Measurements from ENCODE around the gene DEFB118.
"Not testable (repeated sequence)": the region's sequence is repeated elsewhere in the genome, so short reads cannot be mapped to it uniquely, and the experiment has no call there.

GRCh38 chr20:31364272-31364671 lies 4.1 kb upstream of the DEFB118 start:
- TF ChIP-seq, protein P1, sequence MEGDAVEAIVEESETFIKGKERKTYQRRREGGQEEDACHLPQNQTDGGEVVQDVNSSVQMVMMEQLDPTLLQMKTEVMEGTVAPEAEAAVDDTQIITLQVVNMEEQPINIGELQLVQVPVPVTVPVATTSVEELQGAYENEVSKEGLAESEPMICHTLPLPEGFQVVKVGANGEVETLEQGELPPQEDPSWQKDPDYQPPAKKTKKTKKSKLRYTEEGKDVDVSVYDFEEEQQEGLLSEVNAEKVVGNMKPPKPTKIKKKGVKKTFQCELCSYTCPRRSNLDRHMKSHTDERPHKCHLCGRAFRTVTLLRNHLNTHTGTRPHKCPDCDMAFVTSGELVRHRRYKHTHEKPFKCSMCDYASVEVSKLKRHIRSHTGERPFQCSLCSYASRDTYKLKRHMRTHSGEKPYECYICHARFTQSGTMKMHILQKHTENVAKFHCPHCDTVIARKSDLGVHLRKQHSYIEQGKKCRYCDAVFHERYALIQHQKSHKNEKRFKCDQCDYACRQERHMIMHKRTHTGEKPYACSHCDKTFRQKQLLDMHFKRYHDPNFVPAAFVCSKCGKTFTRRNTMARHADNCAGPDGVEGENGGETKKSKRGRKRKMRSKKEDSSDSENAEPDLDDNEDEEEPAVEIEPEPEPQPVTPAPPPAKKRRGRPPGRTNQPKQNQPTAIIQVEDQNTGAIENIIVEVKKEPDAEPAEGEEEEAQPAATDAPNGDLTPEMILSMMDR (conservative IDR thresholded peaks at IDR 0.05; ENCODE audit: low read depth in 2 of 2): not testable (repeated sequence)
- not testable (repeated sequence) for TF ChIP-seq EZH2 (IDR thresholded peaks at IDR 0.05; ENCODE audit: low read depth, unreplicated experiment); POLR2AphosphoS5 (IDR thresholded peaks at IDR 0.05; ENCODE audit: low read depth); REST (IDR thresholded peaks at IDR 0.05; ENCODE audit: unreplicated experiment); NANOG (IDR thresholded peaks at IDR 0.05; ENCODE audit: borderline replicate concordance); STAT1 (IDR thresholded peaks at IDR 0.05; ENCODE audit: unreplicated experiment); JUNB (IDR thresholded peaks at IDR 0.05; ENCODE audit: unreplicated experiment); ETS1 (IDR thresholded peaks at IDR 0.05); EZH2phosphoT487 (IDR thresholded peaks at IDR 0.05; ENCODE audit: unreplicated experiment); ZNF331 (CRISPR knock-in tag; IDR thresholded peaks at IDR 0.05; ENCODE audit: low read depth)
- TF ChIP-seq, protein P2, sequence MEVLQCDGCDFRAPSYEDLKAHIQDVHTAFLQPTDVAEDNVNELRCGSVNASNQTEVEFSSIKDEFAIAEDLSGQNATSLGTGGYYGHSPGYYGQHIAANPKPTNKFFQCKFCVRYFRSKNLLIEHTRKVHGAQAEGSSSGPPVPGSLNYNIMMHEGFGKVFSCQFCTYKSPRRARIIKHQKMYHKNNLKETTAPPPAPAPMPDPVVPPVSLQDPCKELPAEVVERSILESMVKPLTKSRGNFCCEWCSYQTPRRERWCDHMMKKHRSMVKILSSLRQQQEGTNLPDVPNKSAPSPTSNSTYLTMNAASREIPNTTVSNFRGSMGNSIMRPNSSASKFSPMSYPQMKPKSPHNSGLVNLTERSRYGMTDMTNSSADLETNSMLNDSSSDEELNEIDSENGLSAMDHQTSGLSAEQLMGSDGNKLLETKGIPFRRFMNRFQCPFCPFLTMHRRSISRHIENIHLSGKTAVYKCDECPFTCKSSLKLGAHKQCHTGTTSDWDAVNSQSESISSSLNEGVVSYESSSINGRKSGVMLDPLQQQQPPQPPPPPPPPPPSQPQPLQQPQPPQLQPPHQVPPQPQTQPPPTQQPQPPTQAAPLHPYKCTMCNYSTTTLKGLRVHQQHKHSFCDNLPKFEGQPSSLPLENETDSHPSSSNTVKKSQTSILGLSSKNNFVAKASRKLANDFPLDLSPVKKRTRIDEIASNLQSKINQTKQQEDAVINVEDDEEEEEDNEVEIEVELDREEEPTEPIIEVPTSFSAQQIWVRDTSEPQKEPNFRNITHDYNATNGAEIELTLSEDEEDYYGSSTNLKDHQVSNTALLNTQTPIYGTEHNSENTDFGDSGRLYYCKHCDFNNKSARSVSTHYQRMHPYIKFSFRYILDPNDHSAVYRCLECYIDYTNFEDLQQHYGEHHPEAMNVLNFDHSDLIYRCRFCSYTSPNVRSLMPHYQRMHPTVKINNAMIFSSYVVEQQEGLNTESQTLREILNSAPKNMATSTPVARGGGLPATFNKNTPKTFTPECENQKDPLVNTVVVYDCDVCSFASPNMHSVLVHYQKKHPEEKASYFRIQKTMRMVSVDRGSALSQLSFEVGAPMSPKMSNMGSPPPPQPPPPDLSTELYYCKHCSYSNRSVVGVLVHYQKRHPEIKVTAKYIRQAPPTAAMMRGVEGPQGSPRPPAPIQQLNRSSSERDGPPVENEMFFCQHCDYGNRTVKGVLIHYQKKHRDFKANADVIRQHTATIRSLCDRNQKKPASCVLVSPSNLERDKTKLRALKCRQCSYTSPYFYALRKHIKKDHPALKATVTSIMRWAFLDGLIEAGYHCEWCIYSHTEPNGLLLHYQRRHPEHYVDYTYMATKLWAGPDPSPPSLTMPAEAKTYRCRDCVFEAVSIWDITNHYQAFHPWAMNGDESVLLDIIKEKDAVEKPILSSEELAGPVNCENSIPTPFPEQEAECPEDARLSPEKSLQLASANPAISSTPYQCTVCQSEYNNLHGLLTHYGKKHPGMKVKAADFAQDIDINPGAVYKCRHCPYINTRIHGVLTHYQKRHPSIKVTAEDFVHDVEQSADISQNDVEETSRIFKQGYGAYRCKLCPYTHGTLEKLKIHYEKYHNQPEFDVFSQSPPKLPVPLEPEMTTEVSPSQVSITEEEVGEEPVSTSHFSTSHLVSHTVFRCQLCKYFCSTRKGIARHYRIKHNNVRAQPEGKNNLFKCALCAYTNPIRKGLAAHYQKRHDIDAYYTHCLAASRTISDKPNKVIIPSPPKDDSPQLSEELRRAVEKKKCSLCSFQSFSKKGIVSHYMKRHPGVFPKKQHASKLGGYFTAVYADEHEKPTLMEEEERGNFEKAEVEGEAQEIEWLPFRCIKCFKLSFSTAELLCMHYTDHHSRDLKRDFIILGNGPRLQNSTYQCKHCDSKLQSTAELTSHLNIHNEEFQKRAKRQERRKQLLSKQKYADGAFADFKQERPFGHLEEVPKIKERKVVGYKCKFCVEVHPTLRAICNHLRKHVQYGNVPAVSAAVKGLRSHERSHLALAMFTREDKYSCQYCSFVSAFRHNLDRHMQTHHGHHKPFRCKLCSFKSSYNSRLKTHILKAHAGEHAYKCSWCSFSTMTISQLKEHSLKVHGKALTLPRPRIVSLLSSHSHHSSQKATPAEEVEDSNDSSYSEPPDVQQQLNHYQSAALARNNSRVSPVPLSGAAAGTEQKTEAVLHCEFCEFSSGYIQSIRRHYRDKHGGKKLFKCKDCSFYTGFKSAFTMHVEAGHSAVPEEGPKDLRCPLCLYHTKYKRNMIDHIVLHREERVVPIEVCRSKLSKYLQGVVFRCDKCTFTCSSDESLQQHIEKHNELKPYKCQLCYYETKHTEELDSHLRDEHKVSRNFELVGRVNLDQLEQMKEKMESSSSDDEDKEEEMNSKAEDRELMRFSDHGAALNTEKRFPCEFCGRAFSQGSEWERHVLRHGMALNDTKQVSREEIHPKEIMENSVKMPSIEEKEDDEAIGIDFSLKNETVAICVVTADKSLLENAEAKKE (CRISPR knock-in tag; IDR thresholded peaks at IDR 0.05): not testable (repeated sequence)
